ENCODE data around the gene HOXC10.

The HOXC10 gene

GRCh38 chr12:53966385-53967133 is 18.4 kb upstream of the HOXC10 start:
- no peak overlapping the region for H3K4me3 ChIP-seq (ENCODE audit: low read depth, low read length)

DNA sequence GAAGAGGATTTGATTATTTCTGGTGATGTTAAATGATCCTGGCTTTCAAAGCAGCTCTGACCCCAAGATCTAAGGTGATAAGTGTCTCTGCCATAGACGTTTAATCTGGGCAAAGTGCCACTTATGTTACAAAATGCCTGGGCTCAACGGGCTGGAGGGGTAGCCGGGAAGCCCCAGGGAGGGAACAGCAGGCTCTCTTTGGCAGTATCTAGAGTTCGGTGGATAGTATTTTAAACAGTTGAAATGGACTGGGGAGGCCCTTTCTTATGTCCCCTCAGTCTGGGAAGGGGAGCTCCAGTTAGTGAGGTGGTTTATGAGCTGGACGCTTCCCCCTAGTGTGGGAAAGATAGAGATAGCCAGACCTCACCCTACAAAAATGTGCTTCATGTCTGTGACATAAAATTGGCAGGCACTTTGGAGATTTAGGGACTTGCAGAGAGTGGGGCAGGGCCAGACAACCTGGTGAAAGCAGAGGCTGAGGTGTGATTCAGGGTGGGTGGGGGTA is 17.5 kb upstream of the HOXC10 start:
- H3K4me3 ChIP-seq (ENCODE audit: low read depth, low read length), result no peak overlapping the region
- no peak for DNase-seq (ENCODE audit: low read depth)
- no peak for TF ChIP-seq CTCF (conservative IDR thresholded peaks at IDR 0.05; ENCODE audit: low read depth, low read length)

More at GRCh38 chr12:53966385-53967133, 18.4 kb upstream of the HOXC10 start:
- no peak for DNase-seq (ENCODE audit: low read depth)
- no peak for TF ChIP-seq CTCF (conservative IDR thresholded peaks at IDR 0.05; ENCODE audit: low read depth, low read length)

DNA sequence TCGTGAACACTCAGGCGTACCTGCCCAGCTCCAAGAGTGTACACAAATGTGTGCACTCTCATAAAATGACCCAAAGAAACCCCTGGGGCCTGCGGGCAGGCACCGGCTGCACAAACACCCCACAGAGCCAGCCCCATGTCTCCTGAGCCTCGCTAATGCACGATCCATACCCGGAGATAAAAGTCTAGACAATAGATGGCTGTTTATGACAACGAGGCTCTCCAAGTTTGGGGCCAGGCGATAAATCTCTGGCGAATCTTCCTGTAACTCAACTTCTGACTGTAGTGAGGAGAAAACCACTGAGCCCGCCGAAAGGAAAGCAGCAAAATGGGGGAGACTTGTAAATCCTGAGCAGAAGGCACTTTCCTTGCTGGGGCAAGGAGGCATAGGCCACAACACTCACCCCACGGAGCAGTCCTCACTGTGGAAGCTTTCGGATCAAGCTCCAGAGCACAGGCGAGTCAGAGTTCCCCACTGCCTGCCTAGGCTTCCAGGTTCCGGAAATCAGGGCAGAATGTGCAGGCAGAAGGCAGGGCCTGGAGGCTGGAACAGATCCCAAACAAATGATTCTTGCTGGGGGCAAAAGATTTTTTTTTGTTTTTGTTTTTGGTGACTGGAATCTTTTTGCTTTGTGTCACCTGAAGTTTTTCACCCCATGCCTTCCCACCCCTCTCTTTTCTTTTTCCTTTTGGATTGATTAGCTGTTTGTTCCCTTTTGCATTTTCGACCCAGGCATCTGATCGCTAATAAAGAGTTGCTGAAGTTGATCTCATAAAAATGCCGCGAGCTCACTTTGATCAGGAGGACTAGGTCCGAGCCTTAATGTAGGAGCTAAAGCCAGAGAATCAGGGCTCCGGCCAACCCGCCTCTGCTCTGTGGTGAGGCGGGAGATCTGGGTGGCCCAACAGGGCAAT is 16.5 kb upstream of the HOXC10 start:
- no peak for TF ChIP-seq CTCF (conservative IDR thresholded peaks at IDR 0.05; ENCODE audit: low read depth, low read length)
- H3K4me3 ChIP-seq (ENCODE audit: low read depth, low read length), result no peak overlapping the region
- no peak for DNase-seq (ENCODE audit: low read depth)

- no peak overlapping the region for H3K4me3 ChIP-seq (ENCODE audit: low read depth, low read length)
- no peak for TF ChIP-seq CTCF (conservative IDR thresholded peaks at IDR 0.05; ENCODE audit: low read depth, low read length)
- no peak for DNase-seq (ENCODE audit: low read depth)
Measured at GRCh38 chr12:53969588-53970259, 15.2 kb upstream of the HOXC10 start.

- no peak for DNase-seq (ENCODE audit: low read depth)
- TF ChIP-seq CTCF (conservative IDR thresholded peaks at IDR 0.05; ENCODE audit: low read depth, low read length), result no peak
- H3K4me3 ChIP-seq (ENCODE audit: low read depth, low read length), result no peak overlapping the region
Measured at GRCh38 chr12:53970451-53970850, 14.5 kb upstream of the HOXC10 start.

DNA sequence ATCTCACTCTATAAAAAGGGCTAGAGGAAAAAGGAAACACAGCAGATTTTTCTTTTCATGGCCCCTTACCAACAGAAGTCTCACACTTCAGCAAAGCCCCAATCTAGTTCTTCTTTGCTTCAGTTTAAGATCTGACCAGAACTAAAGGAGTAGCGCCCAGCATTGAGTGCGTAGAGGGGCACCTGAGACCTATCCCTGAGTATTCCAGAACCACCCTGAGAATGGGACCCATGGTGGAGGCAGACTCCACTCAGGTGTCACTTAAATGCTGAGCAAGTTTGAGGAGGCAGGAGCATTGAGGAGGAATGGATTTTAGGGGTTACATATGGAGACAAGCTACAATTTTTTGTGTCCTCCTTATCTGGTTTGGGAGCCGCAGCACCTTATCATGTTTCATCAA is 13.8 kb upstream of the HOXC10 start:
- H3K4me3 ChIP-seq (ENCODE audit: low read depth, low read length), result no peak overlapping the region
- TF ChIP-seq CTCF (conservative IDR thresholded peaks at IDR 0.05; ENCODE audit: low read depth, low read length), result no peak
- no peak for DNase-seq (ENCODE audit: low read depth)
